AG08396 (cell line): ENCODE results near the gene PCNX1.
"Not testable (repeated sequence)": the region's sequence is repeated elsewhere in the genome, so short reads cannot be mapped to it uniquely, and the experiment has no call there.

Experiments
- DNase-seq: peaks from one replicate; pipeline ENCODE4 v3.0.0; 2012; ENCODE audit warnings: low spot score, mixed read lengths

The PCNX1 gene

DNA sequence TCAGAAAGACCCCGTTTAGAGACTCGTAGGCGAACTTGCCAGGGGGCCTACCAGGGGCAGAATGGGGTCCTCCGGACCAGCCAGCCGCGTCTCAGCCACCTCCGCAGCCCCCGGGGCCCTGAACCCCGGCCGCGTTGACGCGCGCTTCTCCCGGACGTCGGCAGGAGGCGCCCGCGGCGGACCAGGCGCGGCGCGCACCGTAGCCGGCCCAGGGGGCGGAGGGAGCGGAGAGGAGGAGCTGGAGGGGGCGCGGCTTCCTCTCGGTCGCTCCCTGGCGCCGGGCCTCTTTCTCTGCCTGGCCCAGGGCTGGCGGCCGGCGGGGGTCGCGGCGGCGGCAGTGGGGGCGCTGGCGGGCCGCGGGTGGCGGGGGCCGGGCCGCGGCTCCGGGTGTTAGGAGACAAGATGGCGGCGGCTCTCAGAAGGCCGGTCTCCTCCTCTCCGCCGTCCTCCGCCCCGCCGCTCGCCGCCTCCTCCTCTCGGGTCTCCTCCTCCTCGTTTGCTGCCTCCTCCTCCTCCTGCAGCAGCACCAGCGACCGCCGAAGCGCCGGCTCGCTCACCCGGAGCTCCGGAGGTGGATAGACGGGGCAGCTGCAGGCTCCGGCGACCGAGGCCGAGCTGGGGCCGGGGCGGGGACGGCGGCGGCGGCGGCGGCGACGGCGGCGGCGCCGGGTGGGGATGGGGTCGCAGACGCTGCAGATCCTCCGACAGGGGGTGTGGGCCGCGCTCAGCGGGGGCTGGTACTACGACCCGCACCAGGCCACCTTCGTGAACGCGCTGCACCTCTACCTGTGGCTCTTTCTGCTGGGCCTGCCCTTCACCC is at the start of gene PCNX1:
Gene PCNX1 (plus strand): TSS at position 284 of the 820 bp plus-strand sequence. CDS start 392 bp downstream, at position 676.
- peak; percentile 94 for DNase-seq

GRCh38 chr14:70857496-70857890 is 49.8 kb upstream of the PCNX1 start:
- no peak for DNase-seq

GRCh38 chr14:70858641-70859040 is 48.6 kb upstream of the PCNX1 start:
- no peak for DNase-seq

GRCh38 chr14:70866992-70867391 is 40.3 kb upstream of the PCNX1 start:
- not testable (repeated sequence) for DNase-seq

DNA sequence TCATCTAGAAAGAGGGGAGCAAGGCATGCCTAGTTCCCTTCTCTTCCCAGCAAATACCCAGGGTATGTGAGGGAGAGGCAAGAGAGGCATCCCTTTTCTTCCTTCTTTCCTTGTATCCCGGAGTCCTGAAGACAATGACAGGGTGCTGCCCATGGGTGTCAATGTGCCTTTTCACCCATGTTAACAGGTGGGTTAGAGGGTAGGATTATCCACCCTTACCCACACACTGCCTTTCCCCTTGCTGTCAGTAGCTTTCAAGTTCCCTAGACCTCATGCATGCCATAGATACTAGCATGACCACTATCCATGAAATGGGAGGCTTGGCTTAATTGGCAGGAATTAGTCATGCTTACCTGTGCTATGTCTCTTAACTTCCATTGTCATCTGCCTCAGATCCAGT is 36.3 kb upstream of the PCNX1 start:
- no peak for DNase-seq

DNA sequence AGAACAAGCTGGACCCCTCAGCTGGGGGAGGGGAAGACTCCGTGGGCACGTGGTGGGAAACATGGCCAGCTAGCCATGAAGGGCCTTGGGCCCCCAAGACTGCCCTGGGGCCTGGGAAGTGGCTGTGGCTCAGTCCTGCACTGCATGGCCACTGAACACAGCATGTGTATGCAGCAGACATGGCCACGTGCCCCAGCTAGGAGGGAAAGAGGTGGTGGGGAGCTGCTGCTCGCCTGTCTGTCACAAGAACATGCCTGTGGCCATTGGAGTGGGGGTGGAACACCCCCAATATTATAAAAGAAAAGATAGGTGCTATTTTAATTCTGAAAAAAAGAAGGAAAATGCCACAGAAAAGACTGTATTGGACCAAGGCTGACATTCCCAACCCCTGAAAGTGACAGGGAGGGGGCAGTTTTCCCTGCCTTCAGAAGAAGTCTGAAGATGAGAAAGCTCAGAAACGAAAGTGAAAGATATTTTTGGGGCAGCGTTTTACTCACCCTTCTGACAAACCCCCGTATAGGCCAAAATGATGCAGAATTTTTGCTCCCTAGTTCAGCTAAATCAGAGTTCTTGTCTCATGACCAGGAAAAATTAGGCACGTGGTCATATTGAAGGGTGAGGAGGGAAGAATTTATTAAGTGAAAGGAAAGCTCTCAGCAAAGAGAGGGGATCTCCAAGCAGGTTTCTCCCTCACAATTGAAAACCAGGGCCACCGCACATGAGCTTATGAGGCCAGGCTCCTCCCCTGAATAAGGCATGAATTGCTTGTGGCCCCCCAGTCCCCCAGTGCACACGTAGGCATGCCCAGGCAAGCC is 35.2 kb upstream of the PCNX1 start:
- no peak for DNase-seq

- no peak for DNase-seq
Observed at GRCh38 chr14:70872678-70873020, 34.6 kb upstream of the PCNX1 start.

GRCh38 chr14:70873627-70874026 is 33.6 kb upstream of the PCNX1 start:
- no peak for DNase-seq

DNA sequence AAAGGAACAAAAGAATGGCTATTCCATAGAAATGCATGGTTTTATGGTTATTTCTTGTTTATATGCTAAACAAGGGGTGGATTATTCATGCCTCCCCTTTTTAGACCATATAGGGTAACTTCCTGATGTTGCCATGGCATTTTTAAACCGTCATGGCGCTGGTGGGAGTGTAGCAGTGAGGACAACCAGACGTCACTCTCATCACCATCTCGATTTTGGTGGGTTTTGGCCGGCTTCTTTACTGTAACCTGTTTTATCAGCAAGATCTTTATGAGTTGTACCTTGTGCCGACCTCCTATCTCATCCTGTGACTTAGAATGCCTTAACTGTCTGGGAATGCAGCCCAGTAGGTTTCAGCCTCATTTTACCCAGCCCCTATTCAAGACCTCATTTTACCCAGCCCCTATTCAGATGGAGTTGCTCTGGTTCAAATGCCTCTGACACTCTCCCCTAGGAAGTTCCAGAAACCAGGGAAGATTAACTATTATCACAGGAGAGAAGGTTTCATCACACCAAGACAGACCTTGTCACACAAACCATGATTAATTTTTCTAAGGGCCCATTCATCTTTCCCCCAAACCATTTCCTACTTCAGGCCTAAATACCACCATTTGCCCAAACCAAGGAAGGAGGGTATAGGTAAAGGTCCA is 31.3 kb upstream of the PCNX1 start:
- DNase-seq = not testable (repeated sequence)

DNA sequence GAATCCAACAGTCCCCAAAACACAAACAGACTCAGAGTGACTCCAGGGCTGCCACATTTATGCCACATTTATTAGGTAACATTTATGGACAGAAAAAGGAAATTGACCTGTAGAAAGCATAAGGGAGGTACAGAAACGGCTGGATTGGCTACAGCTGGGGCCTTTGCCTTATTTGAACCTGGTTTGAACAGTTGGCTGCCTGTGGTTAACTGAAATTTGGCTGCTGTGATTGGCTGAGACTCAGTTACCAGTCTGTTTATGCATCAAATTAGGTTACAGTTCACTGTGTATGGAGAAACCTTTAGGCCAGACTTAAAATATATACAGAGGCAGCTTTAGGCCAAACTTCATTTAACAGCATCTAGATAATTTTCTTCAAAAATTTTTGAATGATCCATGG is 27.8 kb upstream of the PCNX1 start:
- no peak for DNase-seq

DNA sequence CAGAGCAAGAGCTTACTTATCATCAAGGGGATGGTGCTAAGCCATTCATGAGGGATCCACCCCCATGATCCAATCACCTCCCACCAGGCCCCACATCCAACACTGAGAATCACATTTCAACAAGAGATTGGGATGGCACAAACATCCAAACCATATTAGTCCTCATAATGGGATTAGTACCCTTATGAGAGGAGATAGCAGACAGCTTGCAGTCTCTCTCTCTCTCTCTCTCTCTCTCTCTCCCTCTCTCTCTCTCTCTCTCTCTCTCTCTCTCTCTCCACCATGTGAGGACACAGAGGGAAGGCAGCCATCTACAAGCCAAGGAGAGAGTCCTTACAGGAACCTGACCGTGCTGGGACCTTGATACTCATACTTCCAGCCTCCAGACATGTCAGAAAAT is 26.4 kb upstream of the PCNX1 start:
- DNase-seq = not testable (repeated sequence)

GRCh38 chr14:70881549-70882177 is 25.6 kb upstream of the PCNX1 start:
- no peak for DNase-seq

DNA sequence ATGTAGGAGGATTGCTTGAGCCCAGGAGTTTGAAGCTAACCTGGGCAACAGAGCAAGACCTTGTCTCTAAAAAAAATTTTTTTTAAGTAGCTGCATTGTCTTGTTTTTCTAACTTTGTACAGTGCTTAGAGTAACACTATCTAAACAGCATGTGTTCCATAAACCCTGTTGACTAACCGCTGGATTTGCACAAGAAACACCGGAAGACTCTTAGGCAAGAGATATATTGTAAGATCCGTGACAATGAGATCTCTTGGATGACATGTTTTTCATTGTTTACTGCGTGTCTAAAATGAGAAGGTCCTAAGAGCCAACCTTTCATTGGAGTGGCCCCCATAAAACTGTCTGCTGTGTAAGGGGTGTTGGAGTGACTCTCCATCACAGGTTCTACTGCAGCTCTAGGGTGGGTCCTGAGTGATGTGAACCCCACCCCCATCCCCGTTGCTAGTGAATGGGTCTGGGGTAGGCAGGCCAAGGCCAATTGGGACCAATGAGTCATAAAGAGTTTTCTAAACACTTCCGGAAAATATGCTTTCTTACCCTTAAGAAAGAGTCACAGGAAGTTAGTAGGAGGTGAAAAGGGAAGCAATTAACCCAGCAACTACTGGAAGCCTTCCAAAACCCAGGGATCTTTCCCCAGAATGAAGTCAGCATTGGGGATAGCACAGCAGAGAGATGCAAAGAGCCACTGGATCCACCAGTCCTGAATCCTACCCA is 24.3 kb upstream of the PCNX1 start:
- DNase-seq = peak; percentile 53

DNA sequence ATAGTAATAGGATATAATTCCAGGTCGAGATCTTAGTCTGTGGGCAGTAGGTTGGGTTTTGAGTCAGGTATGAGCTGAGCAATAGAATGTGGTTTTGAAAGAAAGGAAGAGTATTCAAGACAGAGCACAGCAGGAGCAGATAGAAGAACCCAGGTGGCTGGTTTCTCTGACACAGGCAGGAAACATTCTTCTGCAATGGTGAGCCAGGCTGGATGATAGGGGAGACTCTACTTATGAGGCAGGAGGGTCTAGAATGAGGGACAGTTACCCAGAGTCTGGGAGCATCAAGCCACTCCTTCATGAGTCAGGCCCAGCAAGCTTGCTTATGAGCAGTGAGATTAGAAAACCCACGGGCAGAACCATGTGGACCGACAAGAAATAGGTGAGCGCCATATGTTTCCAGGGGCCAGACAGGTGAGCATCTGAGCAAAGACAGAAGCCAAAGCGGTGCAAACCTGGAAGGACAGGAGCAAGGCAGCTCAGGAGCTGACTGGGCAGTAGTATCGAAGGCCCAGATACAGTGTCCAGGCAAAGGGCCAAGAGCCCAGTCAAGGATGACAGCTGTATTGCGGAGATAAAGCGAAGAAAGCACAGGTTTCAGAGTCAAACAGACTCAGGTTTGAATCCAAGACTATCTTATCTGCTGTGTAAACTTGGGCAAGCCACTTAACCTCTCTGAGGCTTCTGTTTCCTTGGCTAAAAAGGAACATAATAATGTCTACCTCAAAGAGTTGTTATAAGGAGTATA is 22.5 kb upstream of the PCNX1 start:
- DNase-seq = no peak

DNA sequence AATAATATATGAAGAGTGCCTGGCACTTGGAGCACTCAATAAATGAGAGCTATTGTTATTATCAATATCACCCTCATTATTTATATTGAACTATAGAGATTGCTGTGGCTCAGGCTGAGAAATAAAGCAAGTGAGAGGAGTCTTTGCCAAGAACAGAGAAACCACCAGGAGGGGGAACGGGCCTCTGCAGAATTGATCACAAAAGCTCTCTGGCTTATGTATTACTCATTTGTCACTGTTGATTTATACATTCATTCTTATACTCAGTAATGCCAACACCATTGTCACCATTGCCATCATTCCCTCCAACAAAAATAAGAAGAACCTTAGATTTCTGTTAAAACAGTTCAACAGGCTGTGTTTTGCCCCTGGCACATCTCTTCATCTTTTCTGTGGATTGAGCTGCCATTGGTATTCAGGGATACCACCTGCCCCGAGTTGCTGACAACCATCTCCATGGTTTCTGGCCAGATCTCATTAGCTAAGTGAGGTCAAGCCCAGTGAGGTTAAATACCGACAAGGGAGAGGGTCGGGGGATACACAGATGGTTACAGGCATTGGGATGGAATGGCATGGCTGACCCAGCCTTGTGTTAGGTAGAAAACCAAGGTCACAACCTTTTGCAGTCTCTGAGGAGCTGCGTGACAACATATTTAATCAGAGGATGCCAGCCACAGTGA is 21.8 kb upstream of the PCNX1 start:
- DNase-seq = no peak

GRCh38 chr14:70886421-70887206 is 20.6 kb upstream of the PCNX1 start:
- DNase-seq = no peak

- peak; percentile 58 for DNase-seq
Observed at GRCh38 chr14:70887207-70887681, 20.0 kb upstream of the PCNX1 start.

DNA sequence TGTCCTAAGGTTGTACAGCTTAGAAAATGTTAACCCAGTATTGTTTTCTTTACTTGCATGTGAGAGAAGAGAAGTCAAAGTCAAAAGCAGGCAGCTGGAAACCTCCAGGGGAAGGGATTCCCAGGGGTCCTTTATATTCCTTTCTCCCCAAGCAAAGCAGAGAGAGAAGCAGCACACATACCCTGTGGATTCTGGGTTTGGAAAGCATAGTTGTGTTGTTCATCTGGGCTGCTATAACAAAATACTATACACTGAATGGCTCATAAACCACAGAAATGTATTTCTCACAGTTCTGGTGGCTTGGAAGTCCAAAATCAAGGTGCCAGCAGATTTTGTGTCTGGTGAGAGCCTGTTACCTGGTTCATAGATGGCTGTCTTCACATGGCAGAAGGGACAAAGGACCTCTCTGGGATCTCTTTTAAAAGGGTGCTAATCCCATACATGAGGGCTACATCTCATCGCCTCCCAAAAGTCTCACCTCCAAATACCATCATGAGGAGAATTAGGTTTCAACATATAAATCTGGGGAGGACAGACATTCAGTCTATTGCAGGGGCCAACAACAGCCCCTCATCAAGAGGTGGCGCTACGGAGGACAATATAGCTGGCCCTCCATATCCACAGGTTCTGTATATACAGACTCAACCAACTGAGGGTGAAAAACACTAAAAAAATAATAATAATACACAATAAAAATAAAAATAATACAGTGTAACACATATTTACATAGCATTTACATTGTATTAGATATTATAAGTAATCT is 19.3 kb upstream of the PCNX1 start:
- no peak for DNase-seq
